Natural killer cell treated with Interleukin-12 subunit alpha and Interleukin-12 subunit beta and Interleukin-15 and Interleukin-18, amount 100 ng/mL, for 72 hours (primary cell): ENCODE results near the gene CCDC152. TPM values are rescaled to one million over a fixed set of nuclear protein-coding genes. Genes with fewer than 3 reads are reported as not detected.
"Not testable (repeated sequence)": the region's sequence is repeated elsewhere in the genome, so short reads cannot be mapped to it uniquely, and the experiment has no call there.

Source experiments
- ATAC-seq, 2 donors: fragments of 150-1000 bp; cut with Tn5 transposase in 1 of 2; sonication (Bioruptor Pico), chemical (Tn5 transposase) in 1 of 2; 2 replicates each; pipeline ENCODE4 v1.10.0; 2021
- DNase-seq: peaks from one replicate; pipeline ENCODE4 v3.0.0; 2022; ENCODE audit warnings: low spot score
- H3K27ac Mint-ChIP-seq, 2 donors: 1 replicate in 1 of 2; 2 replicates in 1 of 2; pipeline ENCODE4 v1.8.0; 2022; ENCODE audit warnings: mixed read lengths in 2 of 2, mild to moderate bottlenecking in 1 of 2, moderate library complexity in 1 of 2
- H3K27me3 Mint-ChIP-seq, 2 donors: 1 replicate in 1 of 2; 2 replicates in 1 of 2; pipeline ENCODE4 v1.8.0; 2022; ENCODE audit warnings: mixed read lengths in 2 of 2
- H3K36me3 Mint-ChIP-seq: one replicate; pipeline ENCODE4 v1.8.0; 2022; ENCODE audit warnings: mixed read lengths
- H3K4me1 Mint-ChIP-seq, 2 donors: 1 replicate in 1 of 2; 2 replicates in 1 of 2; pipeline ENCODE4 v1.8.0; 2022; ENCODE audit warnings: low read depth in 2 of 2, mixed read lengths in 2 of 2, mild to moderate bottlenecking in 1 of 2
- H3K4me3 Mint-ChIP-seq: one replicate; pipeline ENCODE4 v1.8.0; 2022; ENCODE audit warnings: mixed read lengths
- H3K9me3 Mint-ChIP-seq: 2 replicates; pipeline ENCODE4 v1.8.0; 2022; ENCODE audit warnings: mixed read lengths
- total RNA-seq, 2 donors: library from RNA; stranded (reverse); gene quantifications; one replicate each; pipeline ENCODE4 v1.2.3, GENCODE V29; 2022

The CCDC152 gene
- total RNA-seq, 2 donors from 2014 or later: 9.3 to 9.6 TPM

GRCh38 chr5:42837601-42838000 lies 81.0 kb downstream of the CCDC152 start:
- Mint-ChIP-seq H3K27me3 (peaks cover 3 to 7% of the 10 kb centered on the region in 2 donors), H3K36me3 (no peaks in the 10 kb centered on the region), H3K4me1 (no peaks in the 10 kb centered on the region), H3K27ac (no peak overlapping the region), H3K9me3 (no peaks in the 10 kb centered on the region), H3K4me3 (no peak overlapping the region)
- no peak for DNase-seq
- no peak for ATAC-seq

GRCh38 chr5:42839196-42839595 lies 82.6 kb downstream of the CCDC152 start:
- H3K27me3 Mint-ChIP-seq: peaks cover 0 to 3% of the 10 kb centered on the region in 2 donors
- H3K27ac Mint-ChIP-seq: no peak overlapping the region
- ATAC-seq: no peak
- no peaks in the 10 kb centered on the region for H3K9me3 Mint-ChIP-seq
- H3K36me3 Mint-ChIP-seq: no peaks in the 10 kb centered on the region
- H3K4me3 Mint-ChIP-seq: no peak overlapping the region
- no peaks in the 10 kb centered on the region for H3K4me1 Mint-ChIP-seq
- no peak for DNase-seq

- H3K9me3 Mint-ChIP-seq: no peaks in the 10 kb centered on the region
- no peak for DNase-seq
- H3K4me3 Mint-ChIP-seq: no peak overlapping the region
- H3K36me3 Mint-ChIP-seq: no peaks in the 10 kb centered on the region
- ATAC-seq: no peak
- H3K4me1 Mint-ChIP-seq: no peaks in the 10 kb centered on the region
- H3K27me3 Mint-ChIP-seq: peaks cover 0 to 3% of the 10 kb centered on the region in 2 donors
- H3K27ac Mint-ChIP-seq: no peak overlapping the region
Measured at GRCh38 chr5:42840269-42840668, 83.7 kb downstream of the CCDC152 start.

DNA sequence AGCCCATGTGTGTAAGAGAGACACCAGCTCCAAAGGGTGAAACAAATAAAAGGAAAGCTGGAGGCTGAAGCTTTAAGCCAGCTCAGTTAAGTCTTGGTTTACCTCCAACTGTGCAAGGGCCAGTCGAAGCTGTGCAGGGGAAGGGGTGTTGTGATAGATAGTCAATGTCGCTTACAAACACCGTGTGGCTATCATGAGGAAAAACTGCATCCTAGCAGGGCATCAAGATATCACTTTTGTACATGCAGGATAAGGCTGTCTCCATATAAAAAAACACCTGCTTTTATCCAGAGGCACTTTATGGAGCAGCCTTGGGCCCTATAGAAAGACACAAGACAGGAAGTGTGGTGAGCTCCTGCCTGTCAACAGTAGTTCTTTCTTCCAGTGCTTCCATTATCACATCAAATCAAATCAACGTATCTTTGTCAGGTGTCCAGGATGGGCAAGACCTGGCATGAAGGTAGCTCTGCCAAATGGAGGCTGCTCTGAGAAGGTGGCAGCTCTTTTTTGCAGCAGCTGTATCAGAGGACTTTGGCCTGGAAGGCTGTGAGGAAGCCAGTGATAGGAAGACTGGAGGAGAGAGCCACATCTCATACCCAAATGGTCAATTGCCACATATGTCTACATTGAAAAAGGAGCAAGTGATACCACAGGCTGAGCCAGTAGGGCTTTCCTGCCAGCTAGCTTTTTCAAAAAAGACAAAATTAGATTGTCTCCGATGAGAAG lies 84.4 kb downstream of the CCDC152 start:
- peaks cover 0 to 3% of the 10 kb centered on the region in 2 donors for H3K27me3 Mint-ChIP-seq
- ATAC-seq (no peak), DNase-seq (no peak)
- H3K4me1 Mint-ChIP-seq: no peaks in the 10 kb centered on the region
- H3K36me3 Mint-ChIP-seq: no peaks in the 10 kb centered on the region
- no peaks in the 10 kb centered on the region for H3K9me3 Mint-ChIP-seq
- H3K27ac Mint-ChIP-seq: no peak overlapping the region
- H3K4me3 Mint-ChIP-seq: no peak overlapping the region

- ATAC-seq (no peak), DNase-seq (no peak)
- Mint-ChIP-seq H3K4me3 (no peak overlapping the region), H3K36me3 (no peaks in the 10 kb centered on the region), H3K27me3 (peaks cover 0 to 2% of the 10 kb centered on the region in 2 donors), H3K27ac (no peak overlapping the region), H3K9me3 (no peaks in the 10 kb centered on the region), H3K4me1 (no peaks in the 10 kb centered on the region)
Measured at GRCh38 chr5:42842921-42843641, 86.5 kb downstream of the CCDC152 start.

- H3K9me3 Mint-ChIP-seq: no peaks in the 10 kb centered on the region
Measured at GRCh38 chr5:42843675-42844292, 87.2 kb downstream of the CCDC152 start.

DNA sequence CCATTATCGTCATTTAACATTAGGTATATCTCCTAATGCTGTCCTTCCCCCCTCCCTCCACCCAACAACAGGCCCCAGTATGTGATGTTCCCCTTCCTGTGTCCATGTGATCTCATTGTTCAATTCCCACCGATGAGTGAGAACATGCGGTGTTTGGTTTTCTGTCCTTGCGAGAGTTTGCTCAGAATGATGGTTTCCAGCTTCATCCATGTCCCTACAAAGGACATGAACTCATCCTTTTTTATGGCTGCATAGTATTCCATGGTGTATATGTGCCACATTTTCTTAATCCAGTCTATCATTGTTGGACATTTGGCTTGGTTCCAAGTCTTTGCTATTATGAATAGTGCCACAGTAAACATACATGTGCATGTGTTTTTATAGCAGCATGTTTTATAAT lies 87.8 kb downstream of the CCDC152 start:
- not testable (repeated sequence) for H3K27me3 Mint-ChIP-seq, H3K4me1 Mint-ChIP-seq, H3K27ac Mint-ChIP-seq, H3K4me3 Mint-ChIP-seq, ATAC-seq, H3K36me3 Mint-ChIP-seq, DNase-seq, H3K9me3 Mint-ChIP-seq

More at GRCh38 chr5:42843675-42844292, 87.2 kb downstream of the CCDC152 start:
- no peak overlapping the region for H3K4me3 Mint-ChIP-seq
- H3K4me1 Mint-ChIP-seq: no peaks in the 10 kb centered on the region
- no peak overlapping the region for H3K27ac Mint-ChIP-seq
- H3K36me3 Mint-ChIP-seq: no peaks in the 10 kb centered on the region
- DNase-seq (no peak), ATAC-seq (no peak)
- H3K27me3 Mint-ChIP-seq: no peaks in the 10 kb centered on the region

DNA sequence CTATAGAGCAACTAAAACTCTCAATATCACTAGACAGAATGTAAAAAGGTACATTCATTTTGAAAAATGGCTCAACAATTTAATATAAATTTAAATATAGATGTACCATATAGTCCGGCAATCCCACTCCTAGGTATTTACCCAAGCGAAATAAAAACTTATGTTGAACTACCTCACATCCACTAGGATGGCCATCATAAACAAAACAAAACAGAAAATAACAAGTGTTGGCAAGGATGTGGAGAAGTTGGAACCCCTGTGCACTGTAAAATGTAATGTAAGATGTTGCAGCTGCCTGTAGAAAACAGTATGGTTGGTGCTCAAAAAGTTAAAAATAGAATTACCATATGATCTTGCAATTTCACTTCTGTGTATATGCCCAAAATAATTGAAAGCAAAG lies 91.9 kb downstream of the CCDC152 start:
- Mint-ChIP-seq H3K4me1 (no peaks in the 10 kb centered on the region), H3K4me3 (no peak overlapping the region)
- ATAC-seq: no peak

DNA sequence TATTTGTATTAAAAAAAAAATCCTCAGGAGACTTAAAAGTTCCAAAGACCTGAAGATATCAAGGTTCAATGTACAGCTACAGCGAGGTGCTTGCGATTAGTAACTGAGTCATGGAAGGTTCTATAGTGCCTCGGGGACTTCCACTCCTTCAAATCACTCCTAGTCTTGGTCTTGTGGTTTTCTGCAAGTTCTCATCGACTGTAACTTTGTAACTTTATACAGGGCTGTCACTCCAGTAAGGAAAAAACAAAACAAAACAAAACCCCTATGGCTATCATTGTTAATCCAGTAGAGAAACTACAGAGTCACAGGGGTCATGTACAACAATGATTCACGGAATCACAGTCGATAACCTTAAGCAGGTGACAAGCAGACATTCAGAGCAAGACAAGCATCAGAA lies 94.9 kb downstream of the CCDC152 start:
- peaks cover 0 to 2% of the 10 kb centered on the region in 2 donors for H3K27me3 Mint-ChIP-seq
- no peak overlapping the region for H3K27ac Mint-ChIP-seq
- DNase-seq (no peak), ATAC-seq (no peak)
- no peaks in the 10 kb centered on the region for H3K4me1 Mint-ChIP-seq
- H3K9me3 Mint-ChIP-seq: no peaks in the 10 kb centered on the region
- no peaks in the 10 kb centered on the region for H3K36me3 Mint-ChIP-seq
- no peak overlapping the region for H3K4me3 Mint-ChIP-seq

More for the DNA sequence above, 91.9 kb downstream of the CCDC152 start:
- no peaks in the 10 kb centered on the region for H3K36me3 Mint-ChIP-seq
- no peaks in the 10 kb centered on the region for H3K9me3 Mint-ChIP-seq
- H3K27ac Mint-ChIP-seq: no peak overlapping the region
- no peak for DNase-seq
- H3K27me3 Mint-ChIP-seq: peaks cover 0 to 2% of the 10 kb centered on the region in 2 donors

Other genes with a start within 250 kb of the CCDC152 start
- gene SELENOP, start 55.1 kb downstream of the CCDC152 start, total RNA-seq: under 1 TPM in 1 of 2 donors, not detected in 1; 0.38 TPM